Panc1 (cell line): ENCODE data around the gene ABCC4. TPM values are rescaled to one million over a fixed set of nuclear protein-coding genes. Genes with fewer than 3 reads are reported as not detected.
"Not testable (repeated sequence)": the region's sequence is repeated elsewhere in the genome, so short reads cannot be mapped to it uniquely, and the experiment has no call there.

Experiments used
- ATAC-seq: fragments of 200-7000 bp; cut with Tn5 transposase; 2 replicates; pipeline ENCODE4 v1.9.1; 2020; ENCODE audit warnings: mild to moderate bottlenecking, moderate library complexity
- BruUV-seq: library from RNA; stranded (reverse); fragments of 400-500 nt; replicated peaks from 2 replicates; lab custom pipeline; 2021; lab: Mats Ljungman, UMichigan
- CTCF ChIA-PET: fragments of 300-600 bp; sonication (Branson Sonifier 250); formaldehyde crosslinking; loops from one replicate; lab custom pipeline; 2022; ENCODE audit warnings: antibody characterized with exemption; lab: Charles Lee
- POLR2A ChIA-PET: fragments of 300-600 bp; sonication (Branson Sonifier 250); formaldehyde crosslinking; loops from one replicate; lab custom pipeline; 2022; ENCODE audit warnings: antibody characterized with exemption; lab: Charles Lee
- DNase-seq: peaks from one replicate; pipeline ENCODE4 v3.0.0-alpha.2; 2010; ENCODE audit warnings: low read depth, low spot score
- H3K27ac ChIP-seq: 2 replicates; pipeline ENCODE4 v1.5.1; 2011; ENCODE audit warnings: mild to moderate bottlenecking, low read length, inconsistent platforms
- H3K27me3 ChIP-seq: fragments of 200-500 bp; sonication (Bioruptor generic); 2 replicates; pipeline ENCODE4 v1.6.0; 2014; ENCODE audit warnings: low read length, inconsistent platforms; ENCODE audit not compliant: control insufficient read depth, insufficient read depth
- H3K36me3 ChIP-seq: fragments of 200-500 bp; sonication (Bioruptor generic); 2 replicates; pipeline ENCODE4 v1.5.1; 2014; ENCODE audit warnings: inconsistent platforms, mild to moderate bottlenecking, low read length, moderate library complexity; ENCODE audit not compliant: control insufficient read depth, insufficient read depth
- H3K4me1 ChIP-seq: 2 replicates; pipeline ENCODE4 v1.5.1; 2011; ENCODE audit warnings: inconsistent platforms, mild to moderate bottlenecking, low read length, moderate library complexity; ENCODE audit not compliant: control insufficient read depth, insufficient read depth
- H3K4me3 ChIP-seq, 2 experiments: 2 replicates each; pipeline ENCODE4 v1.5.1; 2011 to 2012; ENCODE audit warnings: low read depth in 2 of 2, low read length in 2 of 2, mild to moderate bottlenecking in 2 of 2, inconsistent platforms in 1 of 2, moderate library complexity in 1 of 2
- H3K9me3 ChIP-seq: fragments of 200-500 bp; sonication (Bioruptor generic); 2 replicates; pipeline ENCODE4 v1.5.1; 2014; ENCODE audit warnings: low read depth, mild to moderate bottlenecking, inconsistent platforms, low read length, moderate library complexity; ENCODE audit not compliant: control insufficient read depth, insufficient read depth
- CTCF ChIP-seq: fragments of 450-650 bp; IDR thresholded peaks from 2 replicates; pipeline ENCODE4 v1.5.1; 2017; ENCODE audit warnings: mild to moderate bottlenecking
- POLR2AphosphoS5 ChIP-seq: IDR thresholded peaks from 2 replicates; pipeline ENCODE4 v1.6.1; 2012; ENCODE audit warnings: mild to moderate bottlenecking, low read depth, low read length, moderate library complexity
- SIN3A ChIP-seq: IDR thresholded peaks from 2 replicates; pipeline ENCODE4 v1.6.1; 2012; ENCODE audit warnings: low read depth, mild to moderate bottlenecking, low read length, moderate library complexity, borderline replicate concordance; ENCODE audit not compliant: insufficient read depth
- TCF7L2 ChIP-seq: IDR thresholded peaks from 2 replicates; pipeline ENCODE4 v1.6.1; 2011; ENCODE audit warnings: mild to moderate bottlenecking, low read depth, low read length, inconsistent platforms
- in situ Hi-C: cut with HindIII; loops from 2 replicates; pipeline ENCODE4 v1.10.0; 2016; ENCODE audit warnings: low sequenced_read_pairs, low pct_unique_long_range_greater_than_20kb
- intact Hi-C: fragments of 100-400 bp; cut with micrococcal nuclease; formaldehyde crosslinking; loops from one replicate; pipeline ENCODE4 v1.10.0; 2022; ENCODE audit not compliant: unreplicated experiment
- total RNA-seq: library from RNA; stranded (reverse); gene quantifications from one replicate; pipeline ENCODE4 v1.2.1, GENCODE V29; 2021; ENCODE audit not compliant: unreplicated experiment
- TF ChIP-seq, protein P1 (sequence below), 2 experiments: IDR thresholded peaks; 2 replicates each; pipeline ENCODE4 v1.6.1; 2011 to 2012; ENCODE audit warnings: low read depth in 2 of 2, control low read depth in 1 of 2, low read length in 1 of 2, mild to moderate bottlenecking in 1 of 2, moderate library complexity in 1 of 2; ENCODE audit not compliant: insufficient read depth in 1 of 2

Gene ABCC4
- total RNA-seq, 1 experiment from 2014 or later = 69.3 TPM

GRCh38 chr13:95275322-95276036 lies 25.8 kb downstream of the ABCC4 start:
- ATAC-seq (no peak), DNase-seq (no peak)
- Histone ChIP-seq H3K27me3 (no peaks in the 10 kb centered on the region), H3K27ac (peak overlapping the region; percentile 96), H3K4me1 (peaks cover 53% of the 10 kb centered on the region), H3K36me3 (no peaks in the 10 kb centered on the region), H3K4me3 (no peak overlapping the region), H3K9me3 (no peaks in the 10 kb centered on the region)
- TF ChIP-seq TCF7L2 = no peak
- no peak for TF ChIP-seq SIN3A
- no peak for TF ChIP-seq POLR2AphosphoS5
- TF ChIP-seq, protein P1, sequence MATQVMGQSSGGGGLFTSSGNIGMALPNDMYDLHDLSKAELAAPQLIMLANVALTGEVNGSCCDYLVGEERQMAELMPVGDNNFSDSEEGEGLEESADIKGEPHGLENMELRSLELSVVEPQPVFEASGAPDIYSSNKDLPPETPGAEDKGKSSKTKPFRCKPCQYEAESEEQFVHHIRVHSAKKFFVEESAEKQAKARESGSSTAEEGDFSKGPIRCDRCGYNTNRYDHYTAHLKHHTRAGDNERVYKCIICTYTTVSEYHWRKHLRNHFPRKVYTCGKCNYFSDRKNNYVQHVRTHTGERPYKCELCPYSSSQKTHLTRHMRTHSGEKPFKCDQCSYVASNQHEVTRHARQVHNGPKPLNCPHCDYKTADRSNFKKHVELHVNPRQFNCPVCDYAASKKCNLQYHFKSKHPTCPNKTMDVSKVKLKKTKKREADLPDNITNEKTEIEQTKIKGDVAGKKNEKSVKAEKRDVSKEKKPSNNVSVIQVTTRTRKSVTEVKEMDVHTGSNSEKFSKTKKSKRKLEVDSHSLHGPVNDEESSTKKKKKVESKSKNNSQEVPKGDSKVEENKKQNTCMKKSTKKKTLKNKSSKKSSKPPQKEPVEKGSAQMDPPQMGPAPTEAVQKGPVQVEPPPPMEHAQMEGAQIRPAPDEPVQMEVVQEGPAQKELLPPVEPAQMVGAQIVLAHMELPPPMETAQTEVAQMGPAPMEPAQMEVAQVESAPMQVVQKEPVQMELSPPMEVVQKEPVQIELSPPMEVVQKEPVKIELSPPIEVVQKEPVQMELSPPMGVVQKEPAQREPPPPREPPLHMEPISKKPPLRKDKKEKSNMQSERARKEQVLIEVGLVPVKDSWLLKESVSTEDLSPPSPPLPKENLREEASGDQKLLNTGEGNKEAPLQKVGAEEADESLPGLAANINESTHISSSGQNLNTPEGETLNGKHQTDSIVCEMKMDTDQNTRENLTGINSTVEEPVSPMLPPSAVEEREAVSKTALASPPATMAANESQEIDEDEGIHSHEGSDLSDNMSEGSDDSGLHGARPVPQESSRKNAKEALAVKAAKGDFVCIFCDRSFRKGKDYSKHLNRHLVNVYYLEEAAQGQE (IDR thresholded peaks at IDR 0.05; ENCODE audit: insufficient read depth in 1 of 2, low read depth in 2 of 2, low read length in 1 of 2) = no peak
- no peak for TF ChIP-seq CTCF
- in situ Hi-C loops (no loop called here), intact Hi-C loops (no loop called here)
- ChIA-PET POLR2A (no interaction called here), CTCF (interaction anchor here (0.7 kb wide), 1 partner anchor 22 kb away, joined by 6 read pairs; no protein-coding TSS in a partner anchor)
- TSS peak; percentile 31 for BruUV-seq

- H3K27ac ChIP-seq = peak overlapping the region; percentile 96
- in situ Hi-C loops, H3K27me3 ChIP-seq, H3K9me3 ChIP-seq, H3K4me3 ChIP-seq, BruUV-seq, intact Hi-C loops, H3K36me3 ChIP-seq, CTCF ChIA-PET, DNase-seq, POLR2A ChIA-PET, ATAC-seq: not testable (repeated sequence)
- H3K4me1 ChIP-seq = peaks cover 55% of the 10 kb centered on the region
Observed at GRCh38 chr13:95273592-95274132, 27.6 kb downstream of the ABCC4 start.

DNA sequence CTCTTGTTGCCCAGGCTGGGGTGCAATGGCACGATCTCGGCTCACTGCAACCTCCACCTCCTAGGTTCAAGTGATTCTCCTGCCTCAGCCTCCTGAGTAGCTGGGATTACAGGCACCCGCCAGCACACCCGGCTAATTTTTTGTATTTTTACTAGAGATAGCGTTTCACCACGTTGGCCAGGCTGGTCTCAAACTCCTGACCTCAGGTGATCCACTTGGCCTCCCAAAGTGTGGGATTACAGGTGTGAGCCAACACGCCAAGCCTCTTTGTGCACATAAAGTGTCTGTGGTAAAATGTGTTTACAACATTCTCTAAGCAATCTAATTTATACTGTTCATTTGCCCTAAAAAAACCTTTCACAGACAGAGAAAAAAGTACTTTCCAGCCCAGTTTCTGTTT lies 29.2 kb downstream of the ABCC4 start:
- ATAC-seq, intact Hi-C loops, BruUV-seq, DNase-seq, POLR2A ChIA-PET, H3K4me3 ChIP-seq, H3K36me3 ChIP-seq, H3K9me3 ChIP-seq, H3K27me3 ChIP-seq, in situ Hi-C loops: not testable (repeated sequence)
- Histone ChIP-seq H3K4me1 (peaks cover 53% of the 10 kb centered on the region), H3K27ac (peak overlapping the region; percentile 96)
- CTCF ChIA-PET = interaction anchor here (0.7 kb wide), 1 partner anchor 80 kb away, joined by 4 read pairs; no protein-coding TSS in a partner anchor
